ENCODE measurements around the gene FIS1. TPM values are rescaled to one million over a fixed set of nuclear protein-coding genes. Genes with fewer than 3 reads are reported as not detected.

The FIS1 gene
- total RNA-seq, 1 experiment from 2014 or later: 114 TPM

- Histone ChIP-seq H3K4me3 (replicated peaks in 1 of 2; ENCODE audit: low read depth in 1 of 2, low read length in 2 of 2) (no peak overlapping the region), H4K20me1 (ENCODE audit: insufficient read depth) (no peaks in the 10 kb centered on the region), H3K27me3 (ENCODE audit: insufficient read depth, low read length) (no peaks in the 10 kb centered on the region), H3K79me2 (ENCODE audit: insufficient read depth, low read length) (peaks cover 36% of the 10 kb centered on the region), H2AFZ (ENCODE audit: low read depth, low read length, poor library complexity, severe bottlenecking) (no peak overlapping the region), H3K9me3 (ENCODE audit: control insufficient read depth in 1 of 2, insufficient read depth in 1 of 2, low read depth in 1 of 2, low read length in 2 of 2) (no peaks in the 10 kb centered on the region), H3K9ac (ENCODE audit: low read length) (no peak overlapping the region), H3K4me1 (ENCODE audit: control insufficient read depth in 1 of 2, insufficient read depth in 2 of 2, low read length in 2 of 2) (peaks cover 14 to 22% of the 10 kb centered on the region in 2 experiments), H3K36me3 (ENCODE audit: control insufficient read depth in 1 of 2, insufficient read depth in 2 of 2, low read length in 2 of 2) (peaks cover 5 to 9% of the 10 kb centered on the region in 2 experiments; a peak in 2 of 4 replicates), H3K27ac (ENCODE audit: low read depth, low read length) (no peak overlapping the region), H3K4me2 (ENCODE audit: low read length) (no peak overlapping the region), H3K9me2 (ENCODE audit: insufficient read depth) (no peaks in the 10 kb centered on the region)
- ChIA-PET POLR2A (no interaction called here), CTCF (no interaction called here), RAD21 (ENCODE audit: low non-redundant PET in 1 of 2, low total read pairs in 2 of 2, uncharacterized antibody in 2 of 2, unreplicated experiment in 2 of 2) (no interaction called here)
- ATAC-seq (no peak), DNase-seq (ENCODE audit: low read depth, low spot score) (no peak)
- intact Hi-C loops (cut with micrococcal nuclease): no loop called here
- no TSS peak for BruUV-seq (replicated peaks)
- no peak for TF ChIP-seq EZH2 (IDR thresholded peaks at IDR 0.05)
- no peak for TF ChIP-seq JUND (IDR thresholded peaks at IDR 0.05)
- TF ChIP-seq CTCF (IDR thresholded peaks at IDR 0.05 in 2 of 3, conservative IDR thresholded peaks at IDR 0.05 in 1 of 3; ENCODE audit: borderline replicate concordance in 1 of 3, insufficient read depth in 1 of 3, low read depth in 2 of 3, low read length in 2 of 3): no peak
- TF ChIP-seq ATF3 (IDR thresholded peaks at IDR 0.05): no peak
- TF ChIP-seq POLR2A (IDR thresholded peaks at IDR 0.05; ENCODE audit: borderline replicate concordance, extremely low read depth, insufficient read depth, insufficient read length): no peak
- TF ChIP-seq ZFX (IDR thresholded peaks at IDR 0.05): no peak
- TF ChIP-seq REST (IDR thresholded peaks at IDR 0.05; ENCODE audit: low read depth): no peak
- no peak for TF ChIP-seq RAD21 (IDR thresholded peaks at IDR 0.05; ENCODE audit: low read depth)
- TF ChIP-seq EGR1 (IDR thresholded peaks at IDR 0.05; ENCODE audit: low read depth): no peak
- TF ChIP-seq SP1 (IDR thresholded peaks at IDR 0.05; ENCODE audit: low read depth): no peak
- TF ChIP-seq SRF (IDR thresholded peaks at IDR 0.05; ENCODE audit: low read depth): no peak
- no peak for TF ChIP-seq SIN3A (IDR thresholded peaks at IDR 0.05; ENCODE audit: low read depth)
- no peak for TF ChIP-seq MAX (IDR thresholded peaks at IDR 0.05)
- TF ChIP-seq CEBPB (IDR thresholded peaks at IDR 0.05; ENCODE audit: low read depth): no peak
- no peak for TF ChIP-seq ZBTB33 (IDR thresholded peaks at IDR 0.05; ENCODE audit: extremely low read depth, insufficient replicate concordance, low read length)
- TF ChIP-seq ELF1 (IDR thresholded peaks at IDR 0.05; ENCODE audit: borderline replicate concordance, low read depth): no peak
Measured at GRCh38 chr7:101241015-101241363, 3.9 kb downstream of the FIS1 start.
